ENCODE measurements around the gene CPA2.

CPA2 gene

GRCh38 chr7:130254555-130254954 lies 12.1 kb upstream of the CPA2 start:
- in situ Hi-C loops (cut with HindIII; ENCODE audit: low pct_ligation_motif_present, low sequenced_read_pairs), result no loop called here
- TF ChIP-seq CTCF (IDR thresholded peaks at IDR 0.05; ENCODE audit: low read depth, low read length, missing control alignments), result no peak
- H3K27me3 ChIP-seq (replicated peaks), result no peaks in the 10 kb centered on the region
- no peak overlapping the region for H3K27ac ChIP-seq
- no peak overlapping the region for H3K4me3 ChIP-seq (ENCODE audit: low read depth, low read length)
- DNase-seq, result no peak
- no peaks in the 10 kb centered on the region for H3K36me3 ChIP-seq (replicated peaks)

- no peak overlapping the region for H3K27ac ChIP-seq
- no peaks in the 10 kb centered on the region for H3K27me3 ChIP-seq (replicated peaks)
- in situ Hi-C loops (cut with HindIII; ENCODE audit: low pct_ligation_motif_present, low sequenced_read_pairs), result no loop called here
- H3K4me3 ChIP-seq (ENCODE audit: low read depth, low read length), result no peak overlapping the region
- no peak for TF ChIP-seq CTCF (IDR thresholded peaks at IDR 0.05; ENCODE audit: low read depth, low read length, missing control alignments)
- H3K36me3 ChIP-seq (replicated peaks), result no peaks in the 10 kb centered on the region
- no peak for DNase-seq
These were observed 10.0 kb upstream of the CPA2 start for GRCh38 chr7:130256704-130257103.

GRCh38 chr7:130258494-130259078 lies 8.1 kb upstream of the CPA2 start:
- no peak overlapping the region for H3K4me3 ChIP-seq (ENCODE audit: low read depth, low read length)
- no peaks in the 10 kb centered on the region for H3K36me3 ChIP-seq (replicated peaks)
- no peak for DNase-seq
- no peak overlapping the region for H3K27ac ChIP-seq
- in situ Hi-C loops (cut with HindIII; ENCODE audit: low pct_ligation_motif_present, low sequenced_read_pairs), result no loop called here
- TF ChIP-seq CTCF (IDR thresholded peaks at IDR 0.05; ENCODE audit: low read depth, low read length, missing control alignments), result no peak
- no peaks in the 10 kb centered on the region for H3K27me3 ChIP-seq (replicated peaks)

- no peak for TF ChIP-seq CTCF (IDR thresholded peaks at IDR 0.05; ENCODE audit: low read depth, low read length, missing control alignments)
- H3K4me3 ChIP-seq (ENCODE audit: low read depth, low read length), result no peak overlapping the region
- H3K27me3 ChIP-seq (replicated peaks), result no peaks in the 10 kb centered on the region
- in situ Hi-C loops (cut with HindIII; ENCODE audit: low pct_ligation_motif_present, low sequenced_read_pairs), result no loop called here
- no peaks in the 10 kb centered on the region for H3K36me3 ChIP-seq (replicated peaks)
- H3K27ac ChIP-seq, result no peak overlapping the region
- DNase-seq, result no peak
These were observed 4.2 kb upstream of the CPA2 start for GRCh38 chr7:130262448-130262847.

- in situ Hi-C loops (cut with HindIII; ENCODE audit: low pct_ligation_motif_present, low sequenced_read_pairs), result no loop called here
- no peak for DNase-seq
- no peaks in the 10 kb centered on the region for H3K36me3 ChIP-seq (replicated peaks)
- TF ChIP-seq CTCF (IDR thresholded peaks at IDR 0.05; ENCODE audit: low read depth, low read length, missing control alignments), result no peak
- H3K4me3 ChIP-seq (ENCODE audit: low read depth, low read length), result no peak overlapping the region
- H3K27ac ChIP-seq, result no peak overlapping the region
- H3K27me3 ChIP-seq (replicated peaks), result no peaks in the 10 kb centered on the region
These were observed 3.5 kb upstream of the CPA2 start for GRCh38 chr7:130263130-130263529.

GRCh38 chr7:130266961-130267321 lies 278 bp downstream of the CPA2 start:
- no peak for TF ChIP-seq CTCF (IDR thresholded peaks at IDR 0.05; ENCODE audit: low read depth, low read length, missing control alignments)
- H3K27ac ChIP-seq, result no peak overlapping the region
- no peaks in the 10 kb centered on the region for H3K36me3 ChIP-seq (replicated peaks)
- in situ Hi-C loops (cut with HindIII; ENCODE audit: low pct_ligation_motif_present, low sequenced_read_pairs), result no loop called here
- no peaks in the 10 kb centered on the region for H3K27me3 ChIP-seq (replicated peaks)
- DNase-seq, result no peak
- H3K4me3 ChIP-seq (ENCODE audit: low read depth, low read length), result no peak overlapping the region

All from brain microvascular endothelial cell (primary cell).